ENCODE data around the gene SENP6. TPM values are rescaled to one million over a fixed set of nuclear protein-coding genes. Genes with fewer than 3 reads are reported as not detected.

Gene SENP6
- total RNA-seq, 1 experiment from 2014 or later, result 90.9 TPM

GRCh38 chr6:75611702-75612375 lies 10.2 kb downstream of the SENP6 start:
- H3K27ac Mint-ChIP-seq, result peak overlapping the region; percentile 58; the same call in 1 of the 2 replicates
- CTCF ChIA-PET, result no interaction called here
- POLR2A ChIA-PET, result interaction anchor here (0.8 kb wide), 1 partner anchor 10 kb away, joined by 4 read pairs; the partner anchor contains the start of gene SENP6
- ATAC-seq (no peak), DNase-seq (ENCODE audit: low spot score) (no peak)
- H3K4me3 Mint-ChIP-seq, result no peak overlapping the region
- no peaks in the 10 kb centered on the region for H3K9me3 Mint-ChIP-seq
- H3K36me3 Mint-ChIP-seq, result peaks cover 3% of the 10 kb centered on the region; the same call in 1 of the 2 replicates
- H3K27me3 Mint-ChIP-seq (ENCODE audit: low read depth), result no peaks in the 10 kb centered on the region
- peaks cover 66% of the 10 kb centered on the region for H3K4me1 Mint-ChIP-seq
- TF ChIP-seq SMAD4 (CRISPR knock-in tag; IDR thresholded peaks at IDR 0.05) (no peak), JAZF1 (CRISPR knock-in tag; IDR thresholded peaks at IDR 0.05) (no peak), PRRX2 (CRISPR knock-in tag; IDR thresholded peaks at IDR 0.05) (no peak), ZNF263 (CRISPR knock-in tag; IDR thresholded peaks at IDR 0.05; ENCODE audit: low read depth) (no peak), ZNF512 (CRISPR knock-in tag; IDR thresholded peaks at IDR 0.05; ENCODE audit: borderline replicate concordance) (no peak), CDX4 (CRISPR knock-in tag; IDR thresholded peaks at IDR 0.05; ENCODE audit: borderline replicate concordance) (no peak), PRDM15 (CRISPR knock-in tag; IDR thresholded peaks at IDR 0.05) (no peak), EMX1 (CRISPR knock-in tag; IDR thresholded peaks at IDR 0.05) (no peak), ZNF396 (CRISPR knock-in tag; IDR thresholded peaks at IDR 0.05; ENCODE audit: borderline replicate concordance) (no peak), ZMAT4 (CRISPR knock-in tag; IDR thresholded peaks at IDR 0.05) (no peak), ERG (CRISPR knock-in tag; IDR thresholded peaks at IDR 0.05) (no peak)

GRCh38 chr6:75612434-75612833 lies 10.8 kb downstream of the SENP6 start:
- ATAC-seq, result no peak
- no peak for TF ChIP-seq ZNF416 (CRISPR knock-in tag; IDR thresholded peaks at IDR 0.05)
- TF ChIP-seq PRRX2 (CRISPR knock-in tag; IDR thresholded peaks at IDR 0.05), result no peak
- no peak for TF ChIP-seq ERG (CRISPR knock-in tag; IDR thresholded peaks at IDR 0.05)
- no peak for TF ChIP-seq TEAD4 (CRISPR knock-in tag; IDR thresholded peaks at IDR 0.05)
- Mint-ChIP-seq H3K27me3 (ENCODE audit: low read depth) (no peaks in the 10 kb centered on the region), H3K4me1 (peaks cover 61% of the 10 kb centered on the region), H3K4me3 (no peak overlapping the region), H3K9me3 (peaks cover under 1% of the 10 kb centered on the region), H3K27ac (0 out of 2 replicates have a peak overlapping the region, but pooled peaks have one; percentile 29), H3K36me3 (peaks cover 5% of the 10 kb centered on the region)
- CTCF ChIA-PET, result no interaction called here
- DNase-seq (ENCODE audit: low spot score), result no peak
- POLR2A ChIA-PET, result interaction anchor here (0.8 kb wide), 1 partner anchor 11 kb away, joined by 4 read pairs; the partner anchor contains the start of gene SENP6

All from WTC11 (cell line).